ENCODE results near the gene MSANTD2.

DNA sequence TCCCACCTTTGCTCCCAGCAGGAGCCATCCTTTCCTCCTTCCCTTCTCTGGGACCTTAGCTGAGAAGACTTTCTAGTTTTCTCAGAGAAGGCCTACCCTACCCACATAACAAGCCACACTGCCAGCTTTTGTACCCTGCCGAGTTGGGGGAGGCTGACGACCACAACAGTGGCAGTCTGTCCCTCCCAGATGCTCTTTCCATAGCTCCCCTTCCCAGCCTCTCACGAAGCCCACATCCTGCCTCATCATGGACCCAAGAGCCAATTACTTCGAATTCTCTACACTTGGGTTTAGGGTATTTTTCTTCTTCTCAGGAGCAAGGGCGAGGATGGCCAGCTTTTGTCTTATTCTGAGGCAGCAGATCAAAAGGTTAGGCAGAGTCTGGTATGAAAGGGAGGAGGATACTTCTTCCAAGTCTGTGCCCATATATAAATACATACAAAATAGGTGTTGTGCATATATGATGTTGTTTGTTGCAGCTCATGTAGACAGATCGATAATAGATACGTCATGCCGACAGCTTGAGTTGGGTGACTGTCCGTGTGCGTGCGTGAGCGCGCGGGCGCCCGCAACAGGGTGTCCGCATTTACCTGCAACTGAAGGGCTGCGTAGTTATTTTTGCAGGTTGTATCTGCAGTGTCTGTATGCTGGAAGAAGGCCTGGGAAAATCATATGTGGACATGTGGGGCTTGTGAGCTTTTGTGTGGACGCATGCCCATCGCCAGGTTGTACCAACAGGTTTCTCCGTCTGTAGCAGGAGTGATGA lies 61.3 kb downstream of the MSANTD2 start:
- TF ChIP-seq, protein P1, sequence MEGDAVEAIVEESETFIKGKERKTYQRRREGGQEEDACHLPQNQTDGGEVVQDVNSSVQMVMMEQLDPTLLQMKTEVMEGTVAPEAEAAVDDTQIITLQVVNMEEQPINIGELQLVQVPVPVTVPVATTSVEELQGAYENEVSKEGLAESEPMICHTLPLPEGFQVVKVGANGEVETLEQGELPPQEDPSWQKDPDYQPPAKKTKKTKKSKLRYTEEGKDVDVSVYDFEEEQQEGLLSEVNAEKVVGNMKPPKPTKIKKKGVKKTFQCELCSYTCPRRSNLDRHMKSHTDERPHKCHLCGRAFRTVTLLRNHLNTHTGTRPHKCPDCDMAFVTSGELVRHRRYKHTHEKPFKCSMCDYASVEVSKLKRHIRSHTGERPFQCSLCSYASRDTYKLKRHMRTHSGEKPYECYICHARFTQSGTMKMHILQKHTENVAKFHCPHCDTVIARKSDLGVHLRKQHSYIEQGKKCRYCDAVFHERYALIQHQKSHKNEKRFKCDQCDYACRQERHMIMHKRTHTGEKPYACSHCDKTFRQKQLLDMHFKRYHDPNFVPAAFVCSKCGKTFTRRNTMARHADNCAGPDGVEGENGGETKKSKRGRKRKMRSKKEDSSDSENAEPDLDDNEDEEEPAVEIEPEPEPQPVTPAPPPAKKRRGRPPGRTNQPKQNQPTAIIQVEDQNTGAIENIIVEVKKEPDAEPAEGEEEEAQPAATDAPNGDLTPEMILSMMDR (IDR thresholded peaks at IDR 0.05), result no peak
- TF ChIP-seq POLR2A (IDR thresholded peaks at IDR 0.05), result no peak

Measured in esophagus squamous epithelium (tissue), 4 donors.